ENCODE measurements around the gene ATP2C2. TPM values are rescaled to one million over a fixed set of nuclear protein-coding genes. Genes with fewer than 3 reads are reported as not detected.

The ATP2C2 gene
- total RNA-seq, 1 experiment from 2014 or later = 4.3 TPM

- no peak overlapping the region for H3K27ac Mint-ChIP-seq
Measured at GRCh38 chr16:84458606-84459532, 90.5 kb downstream of the ATP2C2 start.

GRCh38 chr16:84459533-84459894 is 91.2 kb downstream of the ATP2C2 start:
- TF ChIP-seq MYBL2 (CRISPR knock-in tag; IDR thresholded peaks at IDR 0.05) (no peak), TEAD1 (CRISPR knock-in tag; IDR thresholded peaks at IDR 0.05) (no peak), ZSCAN18 (CRISPR knock-in tag; IDR thresholded peaks at IDR 0.05) (no peak), CREM (CRISPR knock-in tag; IDR thresholded peaks at IDR 0.05) (no peak), ESRRA (CRISPR knock-in tag; IDR thresholded peaks at IDR 0.05; ENCODE audit: borderline replicate concordance) (no peak), ZNF423 (CRISPR knock-in tag; IDR thresholded peaks at IDR 0.05) (no peak), NFATC4 (CRISPR knock-in tag; IDR thresholded peaks at IDR 0.05) (no peak), ATF3 (CRISPR knock-in tag; conservative IDR thresholded peaks at IDR 0.05) (no peak), SP1 (CRISPR knock-in tag; conservative IDR thresholded peaks at IDR 0.05) (no peak)
- TF ChIP-seq, protein P1, sequence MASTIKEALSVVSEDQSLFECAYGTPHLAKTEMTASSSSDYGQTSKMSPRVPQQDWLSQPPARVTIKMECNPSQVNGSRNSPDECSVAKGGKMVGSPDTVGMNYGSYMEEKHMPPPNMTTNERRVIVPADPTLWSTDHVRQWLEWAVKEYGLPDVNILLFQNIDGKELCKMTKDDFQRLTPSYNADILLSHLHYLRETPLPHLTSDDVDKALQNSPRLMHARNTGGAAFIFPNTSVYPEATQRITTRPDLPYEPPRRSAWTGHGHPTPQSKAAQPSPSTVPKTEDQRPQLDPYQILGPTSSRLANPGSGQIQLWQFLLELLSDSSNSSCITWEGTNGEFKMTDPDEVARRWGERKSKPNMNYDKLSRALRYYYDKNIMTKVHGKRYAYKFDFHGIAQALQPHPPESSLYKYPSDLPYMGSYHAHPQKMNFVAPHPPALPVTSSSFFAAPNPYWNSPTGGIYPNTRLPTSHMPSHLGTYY (CRISPR knock-in tag; IDR thresholded peaks at IDR 0.05) = no peak
- ATAC-seq (no peak), DNase-seq (ENCODE audit: low spot score) (no peak)
- Mint-ChIP-seq H3K36me3 (0 out of 2 replicates have a peak, but pooled peaks cover 2% of the 10 kb centered on the region), H3K4me1 (no peaks in the 10 kb centered on the region), H3K27ac (no peak overlapping the region), H3K4me3 (no peak overlapping the region), H3K27me3 (ENCODE audit: low read depth) (no peaks in the 10 kb centered on the region), H3K9me3 (no peaks in the 10 kb centered on the region)
- ChIA-PET CTCF (interaction anchor here (0.7 kb wide), 1 partner anchor 47 kb away, joined by 5 read pairs; no protein-coding TSS in a partner anchor), POLR2A (no interaction called here)

More at GRCh38 chr16:84458606-84459532, 90.5 kb downstream of the ATP2C2 start:
- H3K4me1 Mint-ChIP-seq = no peaks in the 10 kb centered on the region
- ChIA-PET POLR2A (no interaction called here), CTCF (no interaction called here)
- no peak for ATAC-seq
- no peaks in the 10 kb centered on the region for H3K27me3 Mint-ChIP-seq (ENCODE audit: low read depth)
- H3K36me3 Mint-ChIP-seq = 0 out of 2 replicates have a peak, but pooled peaks cover under 1% of the 10 kb centered on the region
- H3K4me3 Mint-ChIP-seq = no peak overlapping the region
- no peak for DNase-seq (ENCODE audit: low spot score)
- TF ChIP-seq, protein P2, sequence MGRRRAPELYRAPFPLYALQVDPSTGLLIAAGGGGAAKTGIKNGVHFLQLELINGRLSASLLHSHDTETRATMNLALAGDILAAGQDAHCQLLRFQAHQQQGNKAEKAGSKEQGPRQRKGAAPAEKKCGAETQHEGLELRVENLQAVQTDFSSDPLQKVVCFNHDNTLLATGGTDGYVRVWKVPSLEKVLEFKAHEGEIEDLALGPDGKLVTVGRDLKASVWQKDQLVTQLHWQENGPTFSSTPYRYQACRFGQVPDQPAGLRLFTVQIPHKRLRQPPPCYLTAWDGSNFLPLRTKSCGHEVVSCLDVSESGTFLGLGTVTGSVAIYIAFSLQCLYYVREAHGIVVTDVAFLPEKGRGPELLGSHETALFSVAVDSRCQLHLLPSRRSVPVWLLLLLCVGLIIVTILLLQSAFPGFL (CRISPR knock-in tag; IDR thresholded peaks at IDR 0.05; ENCODE audit: borderline replicate concordance) = no peak
- TF ChIP-seq NR1H2 (CRISPR knock-in tag; IDR thresholded peaks at IDR 0.05) (no peak), PRRX2 (CRISPR knock-in tag; IDR thresholded peaks at IDR 0.05) (no peak), ATF3 (CRISPR knock-in tag; conservative IDR thresholded peaks at IDR 0.05) (no peak)
- no peaks in the 10 kb centered on the region for H3K9me3 Mint-ChIP-seq

GRCh38 chr16:84459941-84460405 is 91.6 kb downstream of the ATP2C2 start:
- Mint-ChIP-seq H3K27ac (no peak overlapping the region), H3K4me1 (no peaks in the 10 kb centered on the region), H3K9me3 (no peaks in the 10 kb centered on the region), H3K4me3 (no peak overlapping the region), H3K36me3 (0 out of 2 replicates have a peak, but pooled peaks cover 2% of the 10 kb centered on the region), H3K27me3 (ENCODE audit: low read depth) (no peaks in the 10 kb centered on the region)
- TF ChIP-seq, protein P3, sequence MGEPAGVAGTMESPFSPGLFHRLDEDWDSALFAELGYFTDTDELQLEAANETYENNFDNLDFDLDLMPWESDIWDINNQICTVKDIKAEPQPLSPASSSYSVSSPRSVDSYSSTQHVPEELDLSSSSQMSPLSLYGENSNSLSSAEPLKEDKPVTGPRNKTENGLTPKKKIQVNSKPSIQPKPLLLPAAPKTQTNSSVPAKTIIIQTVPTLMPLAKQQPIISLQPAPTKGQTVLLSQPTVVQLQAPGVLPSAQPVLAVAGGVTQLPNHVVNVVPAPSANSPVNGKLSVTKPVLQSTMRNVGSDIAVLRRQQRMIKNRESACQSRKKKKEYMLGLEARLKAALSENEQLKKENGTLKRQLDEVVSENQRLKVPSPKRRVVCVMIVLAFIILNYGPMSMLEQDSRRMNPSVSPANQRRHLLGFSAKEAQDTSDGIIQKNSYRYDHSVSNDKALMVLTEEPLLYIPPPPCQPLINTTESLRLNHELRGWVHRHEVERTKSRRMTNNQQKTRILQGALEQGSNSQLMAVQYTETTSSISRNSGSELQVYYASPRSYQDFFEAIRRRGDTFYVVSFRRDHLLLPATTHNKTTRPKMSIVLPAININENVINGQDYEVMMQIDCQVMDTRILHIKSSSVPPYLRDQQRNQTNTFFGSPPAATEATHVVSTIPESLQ (CRISPR knock-in tag; IDR thresholded peaks at IDR 0.05) = no peak
- TF ChIP-seq ESRRA (CRISPR knock-in tag; IDR thresholded peaks at IDR 0.05; ENCODE audit: borderline replicate concordance) (no peak), EMX1 (CRISPR knock-in tag; IDR thresholded peaks at IDR 0.05) (no peak), OVOL2 (CRISPR knock-in tag; IDR thresholded peaks at IDR 0.05; ENCODE audit: borderline replicate concordance) (no peak), TEAD1 (CRISPR knock-in tag; IDR thresholded peaks at IDR 0.05) (no peak), SP1 (CRISPR knock-in tag; conservative IDR thresholded peaks at IDR 0.05) (no peak), ZSCAN18 (CRISPR knock-in tag; IDR thresholded peaks at IDR 0.05) (no peak)
- TF ChIP-seq, protein P4, sequence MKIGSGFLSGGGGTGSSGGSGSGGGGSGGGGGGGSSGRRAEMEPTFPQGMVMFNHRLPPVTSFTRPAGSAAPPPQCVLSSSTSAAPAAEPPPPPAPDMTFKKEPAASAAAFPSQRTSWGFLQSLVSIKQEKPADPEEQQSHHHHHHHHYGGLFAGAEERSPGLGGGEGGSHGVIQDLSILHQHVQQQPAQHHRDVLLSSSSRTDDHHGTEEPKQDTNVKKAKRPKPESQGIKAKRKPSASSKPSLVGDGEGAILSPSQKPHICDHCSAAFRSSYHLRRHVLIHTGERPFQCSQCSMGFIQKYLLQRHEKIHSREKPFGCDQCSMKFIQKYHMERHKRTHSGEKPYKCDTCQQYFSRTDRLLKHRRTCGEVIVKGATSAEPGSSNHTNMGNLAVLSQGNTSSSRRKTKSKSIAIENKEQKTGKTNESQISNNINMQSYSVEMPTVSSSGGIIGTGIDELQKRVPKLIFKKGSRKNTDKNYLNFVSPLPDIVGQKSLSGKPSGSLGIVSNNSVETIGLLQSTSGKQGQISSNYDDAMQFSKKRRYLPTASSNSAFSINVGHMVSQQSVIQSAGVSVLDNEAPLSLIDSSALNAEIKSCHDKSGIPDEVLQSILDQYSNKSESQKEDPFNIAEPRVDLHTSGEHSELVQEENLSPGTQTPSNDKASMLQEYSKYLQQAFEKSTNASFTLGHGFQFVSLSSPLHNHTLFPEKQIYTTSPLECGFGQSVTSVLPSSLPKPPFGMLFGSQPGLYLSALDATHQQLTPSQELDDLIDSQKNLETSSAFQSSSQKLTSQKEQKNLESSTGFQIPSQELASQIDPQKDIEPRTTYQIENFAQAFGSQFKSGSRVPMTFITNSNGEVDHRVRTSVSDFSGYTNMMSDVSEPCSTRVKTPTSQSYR (CRISPR knock-in tag; IDR thresholded peaks at IDR 0.05) = no peak
- DNase-seq (ENCODE audit: low spot score) (no peak), ATAC-seq (no peak; the same call in 1 of the 2 replicates)
- ChIA-PET POLR2A (no interaction called here), CTCF (interaction anchor here (0.7 to 1.2 kb wide), 2 partner anchors 46 to 152 kb away, joined by 3 to 5 read pairs; no protein-coding TSS in a partner anchor)

Measured in WTC11 (cell line).